Choroid plexus epithelial cell (primary cell): ENCODE data around the gene SLC4A1.

Experiments used
- DNase-seq: peaks from one replicate; pipeline ENCODE4 v3.0.0-alpha.2; 2010; ENCODE audit warnings: low read depth
- H3K4me3 ChIP-seq: 2 replicates; pipeline ENCODE4 v1.5.1; 2011; ENCODE audit warnings: low read depth, mild to moderate bottlenecking, control low read depth, low read length, moderate library complexity
- CTCF ChIP-seq: conservative IDR thresholded peaks from 2 replicates; pipeline ENCODE4 v1.5.1; 2011; ENCODE audit warnings: low read depth, mild to moderate bottlenecking, control low read depth, inconsistent platforms, low read length, moderate library complexity

Gene SLC4A1

GRCh38 chr17:44312396-44313104 is 44.6 kb upstream of the SLC4A1 start:
- TF ChIP-seq CTCF = no peak
- no peak overlapping the region for H3K4me3 ChIP-seq
- no peak for DNase-seq

- TF ChIP-seq CTCF = no peak
- H3K4me3 ChIP-seq = no peak overlapping the region
- DNase-seq = no peak
These were observed 43.7 kb upstream of the SLC4A1 start for GRCh38 chr17:44311562-44312181.

GRCh38 chr17:44310609-44311376 is 42.9 kb upstream of the SLC4A1 start:
- TF ChIP-seq CTCF = no peak
- H3K4me3 ChIP-seq = no peak overlapping the region
- DNase-seq = no peak

GRCh38 chr17:44310188-44310587 is 42.3 kb upstream of the SLC4A1 start:
- no peak for DNase-seq
- no peak for TF ChIP-seq CTCF
- H3K4me3 ChIP-seq = no peak overlapping the region

GRCh38 chr17:44309472-44309871 is 41.5 kb upstream of the SLC4A1 start:
- no peak for DNase-seq
- TF ChIP-seq CTCF = no peak
- no peak overlapping the region for H3K4me3 ChIP-seq

GRCh38 chr17:44308865-44309264 is 40.9 kb upstream of the SLC4A1 start:
- no peak overlapping the region for H3K4me3 ChIP-seq
- no peak for TF ChIP-seq CTCF
- DNase-seq = no peak
